GM10847 (cell line): Measurements from ENCODE around the gene D2HGDH.

Experiments used
- POLR2A ChIP-seq: IDR thresholded peaks from 2 replicates; pipeline ENCODE4 v1.6.1; 2011; ENCODE audit not compliant: insufficient read length; ENCODE audit errors: extremely low read depth

D2HGDH gene

GRCh38 chr2:241788135-241788534 is 53.7 kb downstream of the D2HGDH start:
- TF ChIP-seq POLR2A, result no peak

DNA sequence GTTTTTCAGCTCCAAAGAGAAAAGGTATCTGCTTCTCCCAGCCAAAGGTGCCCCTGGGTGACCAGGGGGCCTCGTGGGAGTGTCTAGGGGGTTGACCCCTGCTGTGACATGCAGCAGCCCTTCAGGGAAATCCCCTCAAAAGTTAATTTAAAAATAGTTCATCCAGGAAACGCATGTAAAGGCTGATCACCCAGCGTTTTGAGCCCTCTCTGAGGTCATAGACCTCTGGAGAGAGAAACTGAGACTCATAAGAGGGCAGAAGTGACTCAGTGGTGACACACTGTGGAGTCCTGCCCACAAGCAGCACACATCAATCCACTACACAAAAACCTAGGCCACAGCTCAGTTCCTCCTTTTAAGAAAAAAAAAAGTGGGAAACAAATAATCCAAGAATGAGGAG is 54.1 kb downstream of the D2HGDH start:
- no peak for TF ChIP-seq POLR2A

DNA sequence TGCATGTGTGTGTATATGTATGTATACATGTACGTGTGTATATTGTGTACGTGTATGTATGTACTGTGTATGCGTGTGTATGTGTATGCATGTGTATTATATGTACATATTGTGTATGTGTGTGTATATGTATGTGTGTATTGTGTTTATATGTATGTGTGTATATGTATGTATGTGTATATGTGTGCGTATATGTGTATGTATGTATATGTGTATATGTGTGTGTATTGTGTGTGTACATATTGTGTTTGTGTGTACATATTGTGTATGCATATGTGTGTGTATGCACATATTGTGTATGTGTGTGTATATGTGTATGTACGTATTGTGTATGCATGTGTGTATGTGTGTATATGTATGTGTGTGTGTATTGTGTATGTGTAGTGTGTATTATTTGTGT is 59.0 kb downstream of the D2HGDH start:
- no peak for TF ChIP-seq POLR2A

DNA sequence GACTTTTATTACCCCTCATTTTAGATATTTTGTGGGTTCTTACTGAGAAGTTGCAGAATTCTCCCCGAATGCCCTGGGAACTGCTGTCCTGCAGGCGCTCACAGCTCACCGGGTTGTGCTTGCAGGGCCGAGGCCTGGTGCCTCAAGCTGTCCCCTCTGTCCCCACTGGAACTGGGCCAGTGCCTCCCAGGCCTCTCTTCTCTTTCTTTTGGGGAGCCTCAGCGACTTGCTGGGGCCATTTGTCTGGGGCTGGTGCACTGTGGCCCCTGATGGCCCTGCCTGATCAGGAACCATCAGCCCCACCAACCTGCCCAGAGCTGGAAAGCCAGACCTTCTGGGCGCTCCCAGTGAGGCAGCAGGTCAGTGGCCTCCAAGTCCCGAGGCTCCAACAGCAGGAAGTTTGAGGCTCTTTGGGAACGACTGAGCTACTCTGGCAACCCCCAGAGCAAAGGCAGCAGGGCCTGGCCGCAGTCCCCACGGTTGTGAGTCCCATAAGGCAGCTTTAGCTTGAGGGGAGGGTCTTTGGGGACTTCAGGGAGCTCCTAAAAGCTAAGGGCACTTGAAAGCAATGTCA is 59.9 kb downstream of the D2HGDH start:
- no peak for TF ChIP-seq POLR2A

DNA sequence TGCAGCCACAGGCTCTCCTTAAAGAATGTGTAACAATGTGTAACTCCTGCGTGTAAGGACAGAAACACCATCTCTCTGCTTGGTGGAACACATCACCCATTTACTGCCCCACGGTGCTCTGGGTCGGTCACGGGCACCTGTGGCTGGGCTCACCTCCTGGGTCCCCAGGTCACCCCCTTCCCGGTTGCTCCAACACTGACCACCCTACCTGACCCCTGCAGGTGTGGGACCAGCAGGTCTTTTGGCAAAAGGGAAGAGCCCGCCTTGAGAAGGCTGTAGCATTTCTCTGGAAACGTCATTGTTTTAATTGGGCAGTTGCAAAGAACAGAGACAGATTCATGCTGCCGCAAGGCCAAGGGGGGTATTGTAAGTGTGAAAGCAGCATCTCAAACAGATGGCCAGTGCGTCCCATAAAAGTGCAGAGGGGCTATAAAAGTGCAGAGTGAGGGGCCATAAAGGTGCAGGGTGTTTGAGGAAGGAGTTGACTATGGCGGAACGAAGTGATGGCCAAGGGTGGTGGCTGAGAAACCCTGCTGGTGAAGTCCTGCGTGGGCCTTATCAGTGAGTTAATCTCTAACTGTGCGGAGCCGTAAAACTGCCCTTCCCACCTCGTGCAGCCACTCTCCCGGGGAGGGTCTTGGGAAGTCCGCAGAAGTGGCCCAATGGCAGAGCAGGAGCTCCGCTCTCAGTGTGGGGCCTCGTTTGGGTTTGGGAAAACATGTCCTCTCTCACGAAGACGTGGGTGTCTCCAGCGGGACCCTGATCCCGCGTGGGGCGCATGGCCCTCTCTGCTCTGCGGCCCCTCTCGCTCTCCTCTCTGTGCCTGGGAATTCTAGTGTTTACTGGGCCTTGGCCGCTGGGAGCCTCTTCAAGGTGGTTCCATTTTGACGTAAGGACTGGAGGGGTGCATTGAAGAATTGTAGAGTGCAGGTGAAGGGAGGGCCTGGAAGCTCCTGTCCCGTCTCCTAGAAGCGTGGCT is 60.9 kb downstream of the D2HGDH start:
- no peak for TF ChIP-seq POLR2A

DNA sequence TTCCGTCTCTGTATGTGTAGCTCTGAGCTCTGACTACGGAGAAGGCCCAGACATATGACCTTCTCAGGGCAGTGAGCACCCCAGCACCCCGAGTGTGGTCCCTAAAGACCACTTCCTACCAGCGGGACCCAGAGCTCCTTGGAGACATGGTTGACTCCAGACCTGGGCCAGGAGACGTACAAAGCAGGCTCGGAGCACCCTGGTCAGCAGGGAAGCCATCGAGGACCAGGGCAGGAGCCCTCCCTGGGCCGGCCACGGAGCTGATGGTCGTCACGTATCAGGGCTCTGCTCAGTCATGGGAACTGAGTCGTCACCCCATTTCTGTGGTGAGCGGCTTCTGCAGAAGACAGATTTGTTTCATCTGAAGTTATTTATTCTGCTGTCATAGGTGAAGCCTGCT is 61.8 kb downstream of the D2HGDH start:
- TF ChIP-seq POLR2A, result no peak

- no peak for TF ChIP-seq POLR2A
These were observed 62.2 kb downstream of the D2HGDH start for GRCh38 chr2:241796610-241797138.

DNA sequence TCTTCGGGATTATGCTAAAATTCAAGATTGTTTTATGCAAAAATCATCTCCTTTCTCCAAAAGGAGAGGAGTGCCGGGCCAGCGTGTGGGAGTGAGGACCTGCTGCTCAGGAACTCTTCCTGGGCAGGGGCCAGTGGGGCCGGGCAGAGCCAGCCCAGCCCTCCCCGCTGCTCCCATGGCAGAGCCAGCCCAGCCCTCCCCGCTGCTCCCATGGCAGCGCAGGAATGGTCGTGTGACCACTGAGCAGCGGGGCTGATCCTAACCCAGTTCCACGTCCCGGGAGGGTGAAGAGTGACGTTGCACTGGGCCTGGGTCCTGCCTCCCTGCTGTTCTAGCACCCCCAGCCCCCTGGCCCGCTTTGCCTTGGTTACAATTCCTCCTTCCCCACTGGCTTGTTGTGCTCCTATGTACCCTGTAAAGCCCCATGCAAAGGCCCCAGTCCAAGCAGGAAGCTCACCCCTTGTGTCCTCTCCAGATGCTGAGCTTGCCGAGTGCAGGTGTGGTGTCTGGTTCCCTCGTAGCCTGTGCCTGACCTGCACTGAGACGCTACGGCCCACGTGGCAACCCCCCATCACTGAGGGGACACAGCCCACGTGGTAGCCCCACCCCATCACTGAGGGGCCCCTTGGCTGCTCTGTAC is 63.1 kb downstream of the D2HGDH start:
- TF ChIP-seq POLR2A, result no peak

GRCh38 chr2:241798081-241798630 is 63.7 kb downstream of the D2HGDH start:
- TF ChIP-seq POLR2A, result no peak

DNA sequence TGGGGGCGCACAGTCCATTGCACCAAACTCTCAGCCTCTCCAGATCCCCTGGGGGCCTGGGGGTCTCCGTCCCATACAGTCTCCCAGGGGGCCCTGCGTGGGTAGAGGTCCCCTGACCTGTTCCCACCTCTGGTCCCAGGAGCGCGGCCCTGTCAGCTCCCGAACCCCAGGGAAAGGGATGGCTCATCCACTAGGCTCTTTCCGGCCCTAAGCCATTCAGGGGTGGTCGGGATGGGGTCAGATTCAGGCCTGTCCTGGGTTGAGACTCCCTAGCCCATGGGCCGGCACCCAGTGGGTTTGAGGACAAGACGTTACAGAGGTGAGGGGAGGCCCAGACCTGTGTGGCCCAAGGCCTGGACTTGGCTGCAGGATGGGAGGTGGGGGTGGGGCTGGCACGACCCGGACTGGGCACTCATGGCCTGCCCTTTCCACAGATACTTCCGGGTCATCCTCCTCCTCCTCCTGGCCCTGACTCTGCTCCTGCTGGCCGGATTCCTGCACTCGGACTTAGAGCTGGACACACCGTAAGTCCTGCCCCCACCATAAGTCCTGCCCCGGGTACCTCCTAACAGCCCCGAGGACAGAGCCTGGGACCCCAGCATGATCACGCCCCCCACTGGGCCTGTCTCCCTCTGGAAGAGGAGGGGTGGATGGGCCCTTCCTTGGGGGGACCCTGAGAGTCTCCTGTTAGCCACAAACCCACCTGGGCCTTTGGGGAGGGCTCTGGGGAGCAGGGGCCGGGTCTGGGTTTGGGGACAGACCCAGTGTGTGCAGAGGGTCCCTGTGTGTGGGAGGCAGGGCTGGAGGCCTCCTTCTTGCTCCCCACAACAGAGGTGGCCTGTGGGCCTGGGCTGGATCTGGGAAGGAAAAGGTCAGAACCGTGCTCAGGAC is 64.4 kb downstream of the D2HGDH start:
- TF ChIP-seq POLR2A, result no peak

DNA sequence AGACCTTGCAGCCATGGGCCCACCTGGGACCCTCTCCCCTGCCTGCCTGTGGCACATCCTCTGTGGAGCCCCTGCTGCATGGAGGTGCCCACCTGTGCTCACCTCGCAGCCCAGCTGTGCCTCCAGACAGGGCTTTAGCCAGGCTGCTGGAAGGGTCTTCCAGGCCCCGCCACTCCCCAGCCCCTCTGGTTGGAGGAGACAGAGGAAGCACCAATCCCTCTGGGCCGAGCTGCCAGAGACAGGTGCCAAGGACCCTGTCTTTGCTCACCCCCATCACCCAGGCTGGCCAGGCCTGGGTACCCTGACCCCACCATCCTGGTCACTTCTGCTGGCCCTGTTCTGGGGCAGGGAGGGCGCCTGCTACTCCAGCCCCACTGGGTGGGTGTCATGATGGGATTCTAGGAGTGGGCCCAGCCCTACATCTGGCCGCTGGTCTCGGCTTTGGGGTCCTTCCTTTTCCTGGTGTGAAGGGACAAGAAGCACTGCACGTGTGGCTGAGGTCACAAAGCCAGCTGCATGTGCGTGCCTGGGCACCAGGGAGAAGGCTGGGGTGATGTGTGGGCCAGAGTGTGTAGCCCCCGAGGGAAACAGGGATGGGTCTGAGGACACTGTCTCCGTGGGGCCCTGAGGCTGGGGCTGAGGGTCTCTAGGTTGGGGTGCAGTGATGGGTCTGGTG is 65.2 kb downstream of the D2HGDH start:
- no peak for TF ChIP-seq POLR2A

DNA sequence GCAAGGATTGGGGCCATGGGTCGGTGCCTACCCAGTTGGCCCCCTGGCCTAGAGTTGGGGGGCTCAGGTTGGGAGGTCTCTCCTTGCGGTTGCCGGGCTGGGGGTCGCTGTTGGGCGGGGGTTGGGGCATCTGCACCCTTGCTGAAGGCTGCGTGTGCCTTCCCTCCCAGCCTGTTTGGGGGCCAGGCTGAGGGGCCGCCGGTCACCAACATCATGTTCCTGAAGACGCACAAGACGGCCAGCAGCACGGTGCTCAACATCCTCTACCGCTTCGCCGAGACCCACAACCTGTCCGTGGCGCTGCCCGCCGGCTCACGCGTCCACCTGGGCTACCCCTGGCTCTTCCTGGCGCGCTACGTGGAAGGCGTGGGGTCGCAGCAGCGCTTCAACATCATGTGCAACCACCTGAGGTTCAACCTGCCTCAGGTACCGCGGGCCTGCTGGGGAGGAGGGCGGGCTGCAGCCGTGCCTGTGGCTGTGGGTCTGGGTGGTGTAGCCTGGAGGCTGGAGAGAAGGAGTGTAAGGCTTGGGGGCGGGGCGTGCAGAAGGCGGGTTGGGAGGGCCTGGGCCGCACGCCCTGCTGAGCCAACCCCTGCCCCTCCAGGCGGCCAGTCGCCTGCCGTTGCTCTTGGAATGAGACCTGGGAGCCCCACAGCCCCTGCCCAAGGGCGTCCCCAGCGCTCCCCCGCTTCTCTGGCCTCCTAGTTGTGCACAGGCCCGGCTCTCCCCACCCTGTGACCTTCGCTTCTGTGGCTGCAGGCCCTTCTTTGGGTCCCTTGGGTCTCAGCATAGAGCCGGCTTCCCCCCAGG is 67.4 kb downstream of the D2HGDH start:
- TF ChIP-seq POLR2A, result no peak
